HEK293T (cell line): ENCODE data around the gene LRRC28.

ENCODE experiments used
- ARNT ChIP-seq: fragments of 450-650 bp; IDR thresholded peaks from 2 replicates; pipeline ENCODE4 v1.6.1; 2017; ENCODE audit warnings: mild to moderate bottlenecking
- BHLHE40 ChIP-seq: fragments of 450-650 bp; IDR thresholded peaks from 2 replicates; pipeline ENCODE4 v1.6.1; 2016; ENCODE audit warnings: mild to moderate bottlenecking, moderate library complexity, borderline replicate concordance
- CTBP1 ChIP-seq: fragments of 450-650 bp; IDR thresholded peaks from 2 replicates; pipeline ENCODE4 v1.6.1; 2016; ENCODE audit warnings: borderline replicate concordance
- ELF4 ChIP-seq: fragments of 450-650 bp; IDR thresholded peaks from 2 replicates; pipeline ENCODE4 v1.6.1; 2017; ENCODE audit warnings: antibody characterized with exemption
- FOXA1 ChIP-seq: fragments of 450-650 bp; IDR thresholded peaks from 2 replicates; pipeline ENCODE4 v1.6.1; 2016; ENCODE audit warnings: mild to moderate bottlenecking
- FOXK2 ChIP-seq: fragments of 450-650 bp; IDR thresholded peaks from 2 replicates; pipeline ENCODE4 v1.6.1; 2016; ENCODE audit warnings: mild to moderate bottlenecking
- FOXM1 ChIP-seq: fragments of 450-650 bp; IDR thresholded peaks from 2 replicates; pipeline ENCODE4 v1.6.1; 2017; ENCODE audit warnings: mild to moderate bottlenecking, borderline replicate concordance
- HDGF ChIP-seq: fragments of 450-650 bp; IDR thresholded peaks from 2 replicates; pipeline ENCODE4 v1.6.1; 2017; ENCODE audit warnings: antibody characterized with exemption, borderline replicate concordance
- NFRKB ChIP-seq: fragments of 450-650 bp; IDR thresholded peaks from 2 replicates; pipeline ENCODE4 v1.6.1; 2016; ENCODE audit warnings: mild to moderate bottlenecking, moderate library complexity
- SP1 ChIP-seq: fragments of 450-650 bp; IDR thresholded peaks from 2 replicates; pipeline ENCODE4 v1.6.1; 2017
- SUZ12 ChIP-seq: fragments of 450-650 bp; IDR thresholded peaks from 2 replicates; pipeline ENCODE4 v1.6.1; 2016; ENCODE audit warnings: mild to moderate bottlenecking
- TARDBP ChIP-seq: fragments of 450-650 bp; IDR thresholded peaks from 2 replicates; pipeline ENCODE4 v1.6.1; 2016
- ZNF384 ChIP-seq: fragments of 450-650 bp; IDR thresholded peaks from 2 replicates; pipeline ENCODE4 v1.6.1; 2016
- TF ChIP-seq, protein P1 (sequence below): fragments of 450-650 bp; IDR thresholded peaks from 2 replicates; pipeline ENCODE4 v1.6.1; 2016

DNA sequence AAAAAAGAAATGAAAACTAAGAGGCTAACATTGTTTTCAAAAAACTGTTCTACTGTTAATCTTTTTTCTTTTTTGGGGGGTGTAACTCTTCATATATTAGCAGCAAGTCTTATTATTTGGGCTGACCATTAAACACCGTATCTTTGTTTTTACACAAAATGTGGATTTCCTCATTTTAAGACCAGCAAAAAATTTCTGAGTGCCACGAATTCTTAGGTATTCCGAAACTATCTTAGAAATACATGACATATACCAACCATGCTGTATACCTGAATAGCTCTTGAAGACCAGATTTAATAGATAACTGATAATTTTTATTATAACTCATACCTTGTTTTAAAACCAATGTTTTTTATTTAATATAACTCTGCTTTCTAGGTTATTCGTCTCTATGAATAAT is 1.3 kb upstream of the LRRC28 start:
- no peak for TF ChIP-seq NFRKB
- TF ChIP-seq TARDBP = no peak
- TF ChIP-seq ARNT = no peak
- TF ChIP-seq, protein P1, sequence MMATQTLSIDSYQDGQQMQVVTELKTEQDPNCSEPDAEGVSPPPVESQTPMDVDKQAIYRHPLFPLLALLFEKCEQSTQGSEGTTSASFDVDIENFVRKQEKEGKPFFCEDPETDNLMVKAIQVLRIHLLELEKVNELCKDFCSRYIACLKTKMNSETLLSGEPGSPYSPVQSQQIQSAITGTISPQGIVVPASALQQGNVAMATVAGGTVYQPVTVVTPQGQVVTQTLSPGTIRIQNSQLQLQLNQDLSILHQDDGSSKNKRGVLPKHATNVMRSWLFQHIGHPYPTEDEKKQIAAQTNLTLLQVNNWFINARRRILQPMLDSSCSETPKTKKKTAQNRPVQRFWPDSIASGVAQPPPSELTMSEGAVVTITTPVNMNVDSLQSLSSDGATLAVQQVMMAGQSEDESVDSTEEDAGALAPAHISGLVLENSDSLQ = no peak
- no peak for TF ChIP-seq BHLHE40
- no peak for TF ChIP-seq SP1
- TF ChIP-seq FOXA1 = no peak
- TF ChIP-seq FOXK2 = no peak
- TF ChIP-seq SUZ12 = no peak
- no peak for TF ChIP-seq FOXM1
- no peak for TF ChIP-seq ELF4
- TF ChIP-seq ZNF384 = no peak
- TF ChIP-seq CTBP1 = no peak
- no peak for TF ChIP-seq HDGF
